H9 (cell line): ENCODE results near the gene ATAD2B. TPM values are rescaled to one million over a fixed set of nuclear protein-coding genes. Genes with fewer than 3 reads are reported as not detected.

Source experiments
- DNase-seq: peaks from one replicate; pipeline ENCODE4 v3.0.0-alpha.2; 2017
- H2AFZ ChIP-seq: one replicate; pipeline ENCODE4 v1.6.1; 2013; ENCODE audit warnings: mild to moderate bottlenecking, low read length, control low read depth, moderate library complexity
- H2AK5ac ChIP-seq: 2 replicates; pipeline ENCODE4 v1.6.1; 2013; ENCODE audit warnings: low read length, control low read depth, mixed read lengths; ENCODE audit not compliant: insufficient read length
- H2BK120ac ChIP-seq: one replicate; pipeline ENCODE4 v1.6.1; 2013; ENCODE audit warnings: low read depth, mild to moderate bottlenecking, low read length, control low read depth, inconsistent platforms; ENCODE audit not compliant: poor library complexity, severe bottlenecking
- H2BK12ac ChIP-seq: 2 replicates; pipeline ENCODE4 v1.6.1; 2013; ENCODE audit warnings: low read length, control low read depth, mixed read lengths, low read depth; ENCODE audit not compliant: insufficient read length
- H2BK15ac ChIP-seq: 2 replicates; pipeline ENCODE4 v1.6.1; 2013; ENCODE audit warnings: low read depth, low read length, control low read depth
- H2BK20ac ChIP-seq: one replicate; pipeline ENCODE4 v1.6.1; 2013; ENCODE audit warnings: low read depth, mild to moderate bottlenecking, low read length, control low read depth, inconsistent platforms; ENCODE audit not compliant: poor library complexity, severe bottlenecking
- H2BK5ac ChIP-seq: 2 replicates; pipeline ENCODE4 v1.6.1; 2013; ENCODE audit warnings: low read length, control low read depth, mixed read lengths; ENCODE audit not compliant: insufficient read length
- H3K14ac ChIP-seq: 2 replicates; pipeline ENCODE4 v1.6.1; 2013; ENCODE audit warnings: low read length, control low read depth; ENCODE audit not compliant: insufficient read depth
- H3K18ac ChIP-seq: 2 replicates; pipeline ENCODE4 v1.6.1; 2013; ENCODE audit warnings: low read depth, mild to moderate bottlenecking, mixed read lengths, low read length, control low read depth; ENCODE audit not compliant: insufficient read length
- H3K23ac ChIP-seq: 2 replicates; pipeline ENCODE4 v1.6.1; 2013; ENCODE audit warnings: low read length, control low read depth, mixed read lengths, low read depth; ENCODE audit not compliant: insufficient read length
- H3K23me2 ChIP-seq: 2 replicates; pipeline ENCODE4 v1.6.1; 2013; ENCODE audit warnings: low read depth, mild to moderate bottlenecking, mixed read lengths, low read length, control low read depth; ENCODE audit not compliant: insufficient read length, poor library complexity, severe bottlenecking
- H3K27ac ChIP-seq: 2 replicates; pipeline ENCODE4 v1.5.1; 2013; ENCODE audit warnings: low read length, control low read depth, mixed read lengths, low read depth; ENCODE audit not compliant: insufficient read length
- H3K27me3 ChIP-seq: 2 replicates; pipeline ENCODE4 v1.6.1; 2013; ENCODE audit warnings: low read length, control low read depth, inconsistent platforms; ENCODE audit not compliant: insufficient read depth
- H3K4ac ChIP-seq: 2 replicates; pipeline ENCODE4 v1.6.1; 2013; ENCODE audit warnings: low read depth, mild to moderate bottlenecking, control low read depth, inconsistent platforms, low read length, moderate library complexity
- H3K4me1 ChIP-seq: 2 replicates; pipeline ENCODE4 v1.6.1; 2013; ENCODE audit warnings: low read length, control low read depth, inconsistent platforms; ENCODE audit not compliant: insufficient read depth
- H3K4me2 ChIP-seq: 2 replicates; pipeline ENCODE4 v1.6.1; 2013; ENCODE audit warnings: low read length, control low read depth, mixed read lengths; ENCODE audit not compliant: insufficient read length, insufficient read depth
- H3K56ac ChIP-seq: 2 replicates; pipeline ENCODE4 v1.6.1; 2013; ENCODE audit warnings: low read depth, mild to moderate bottlenecking, mixed read lengths, low read length, control low read depth; ENCODE audit not compliant: insufficient read length
- H3K79me1 ChIP-seq: 2 replicates; pipeline ENCODE4 v1.6.1; 2013; ENCODE audit warnings: low read depth, mild to moderate bottlenecking, moderate library complexity, low read length, control low read depth, inconsistent platforms; ENCODE audit not compliant: insufficient read depth, poor library complexity, severe bottlenecking
- H3K79me2 ChIP-seq: 2 replicates; pipeline ENCODE4 v1.6.1; 2013; ENCODE audit warnings: low read length, control low read depth, inconsistent platforms; ENCODE audit not compliant: insufficient read depth
- H3K9ac ChIP-seq: 2 replicates; pipeline ENCODE4 v1.6.1; 2013; ENCODE audit warnings: low read length, control low read depth, mixed read lengths; ENCODE audit not compliant: insufficient read length; ENCODE audit errors: extremely low read depth
- H3K9me3 ChIP-seq: one replicate; pipeline ENCODE4 v1.6.1; 2013; ENCODE audit warnings: low read depth, low read length, inconsistent platforms; ENCODE audit not compliant: control insufficient read depth
- H3T11ph ChIP-seq: one replicate; pipeline ENCODE4 v1.6.1; 2013; ENCODE audit warnings: mild to moderate bottlenecking, low read length, control low read depth, inconsistent platforms
- H4K20me1 ChIP-seq: one replicate; pipeline ENCODE4 v1.6.1; 2013; ENCODE audit not compliant: control insufficient read depth, insufficient read length, insufficient read depth
- H4K5ac ChIP-seq: 2 replicates; pipeline ENCODE4 v1.6.1; 2013; ENCODE audit warnings: low read depth, mild to moderate bottlenecking, mixed read lengths, low read length, control low read depth; ENCODE audit not compliant: insufficient read length
- H4K8ac ChIP-seq: replicated peaks from 2 replicates; pipeline ENCODE4 v1.6.1; 2013; ENCODE audit warnings: low read length, control low read depth, mixed read lengths, low read depth; ENCODE audit not compliant: insufficient read length
- H4K91ac ChIP-seq: 2 replicates; pipeline ENCODE4 v1.6.1; 2013; ENCODE audit warnings: low read depth, mild to moderate bottlenecking, moderate library complexity, mixed read lengths, low read length, control low read depth; ENCODE audit not compliant: insufficient read length
- H3K27ac Mint-ChIP-seq, 3 experiments: 2 replicates in 2 of 3; 3 replicates in 1 of 3; pipeline ENCODE4 v1.8.0; 2020 to 2021; ENCODE audit warnings: mixed read lengths in 3 of 3, mild to moderate bottlenecking in 1 of 3, moderate library complexity in 1 of 3
- H3K27me3 Mint-ChIP-seq: 2 replicates; pipeline ENCODE4 v1.8.0; 2021; ENCODE audit warnings: low read depth, mild to moderate bottlenecking, moderate library complexity, mixed read lengths
- H3K36me3 Mint-ChIP-seq, 3 experiments: 2 replicates in 2 of 3; 3 replicates in 1 of 3; pipeline ENCODE4 v1.8.0; 2020 to 2021; ENCODE audit warnings: low read depth in 3 of 3, mixed read lengths in 3 of 3; ENCODE audit not compliant: insufficient read depth in 1 of 3
- H3K4me1 Mint-ChIP-seq, 2 experiments: 2 replicates each; pipeline ENCODE4 v1.8.0; 2020; ENCODE audit warnings: mixed read lengths in 2 of 2
- H3K4me3 Mint-ChIP-seq, 2 experiments: 2 replicates in 1 of 2; 3 replicates in 1 of 2; pipeline ENCODE4 v1.8.0; 2020 to 2021; ENCODE audit warnings: mild to moderate bottlenecking in 2 of 2, mixed read lengths in 2 of 2, moderate library complexity in 1 of 2
- H3K9me3 Mint-ChIP-seq, 2 experiments: 2 replicates in 1 of 2; 3 replicates in 1 of 2; pipeline ENCODE4 v1.8.0; 2020; ENCODE audit warnings: mild to moderate bottlenecking in 2 of 2, mixed read lengths in 2 of 2, moderate library complexity in 1 of 2
- CTCF ChIP-seq: fragments of 200-600 bp; sonication (generic); conservative IDR thresholded peaks from 3 replicates; pipeline ENCODE4 v1.8.0; 2021; ENCODE audit warnings: antibody characterized with exemption, mild to moderate bottlenecking
- WGBS: extraction: QIAGEN DNeasy Blood & Tissue Kit; methylation state at CpG from one replicate; pipeline ENCODE4 v1.1.7; 2013; ENCODE audit warnings: missing lambda C conversion rate, low lambda C conversion rate, mixed read lengths; ENCODE audit not compliant: insufficient read length; ENCODE audit errors: extremely low coverage; 5-methylcytosine and 5-hydroxymethylcytosine counted together
- total RNA-seq: library from RNA; stranded (reverse); gene quantifications from 2 replicates; pipeline ENCODE4 v1.2.1, GENCODE V29; 2021

Gene ATAD2B
- total RNA-seq, 1 experiment from 2014 or later: 21.4 TPM

- peaks cover 8 to 19% of the 10 kb centered on the region in 2 experiments for H3K4me1 Mint-ChIP-seq
- Histone ChIP-seq H3K23me2 (no peaks in the 10 kb centered on the region), H3K27me3 (no peaks in the 10 kb centered on the region), H3K79me2 (no peaks in the 10 kb centered on the region), H3K4me2 (no peak overlapping the region), H4K8ac (no peak overlapping the region), H3K18ac (no peak overlapping the region), H3K14ac (no peak overlapping the region), H2BK5ac (no peak overlapping the region), H3T11ph (no peak overlapping the region), H4K91ac (no peak overlapping the region), H3K4me1 (no peaks in the 10 kb centered on the region), H3K56ac (no peak overlapping the region), H2BK15ac (no peak overlapping the region), H2AFZ (no peak overlapping the region), H4K20me1 (no peaks in the 10 kb centered on the region), H2BK120ac (no peak overlapping the region), H3K9ac (no peak overlapping the region), H2BK20ac (no peak overlapping the region), H4K5ac (no peak overlapping the region), H2BK12ac (no peak overlapping the region), H3K79me1 (no peaks in the 10 kb centered on the region), H3K9me3 (no peaks in the 10 kb centered on the region), H3K23ac (no peak overlapping the region), H3K4ac (no peak overlapping the region), H2AK5ac (no peak overlapping the region), H3K27ac (no peak overlapping the region)
- no peak overlapping the region for H3K27ac Mint-ChIP-seq
- peaks cover 0 to 2% of the 10 kb centered on the region in 2 experiments; a peak in 2 of 5 replicates for H3K9me3 Mint-ChIP-seq
- no peaks in the 10 kb centered on the region for H3K27me3 Mint-ChIP-seq
- WGBS: no CpG with 5 or more reads among the region's 2 CpGs
- no peak for DNase-seq
- no peak overlapping the region for H3K4me3 Mint-ChIP-seq
- peaks cover 0 to 9% (median 5%) of the 10 kb centered on the region in 3 experiments; a peak in 3 of 7 replicates for H3K36me3 Mint-ChIP-seq
- no peak for TF ChIP-seq CTCF
Observed at GRCh38 chr2:23746141-23746863, 180.6 kb downstream of the ATAD2B start.
